IMR-90 (cell line): ENCODE data around the gene HPSE2.

ENCODE experiments used
- BHLHE40 ChIP-seq: fragments of 150-350 bp; IDR thresholded peaks from 2 replicates; pipeline ENCODE4 v1.6.1; 2016; ENCODE audit warnings: mild to moderate bottlenecking, low read depth, low read length
- CEBPB ChIP-seq: IDR thresholded peaks from 2 replicates; pipeline ENCODE4 v1.6.1; 2012; ENCODE audit warnings: low read depth, low read length, improper control_type of control experiment
- CHD1 ChIP-seq: IDR thresholded peaks from 2 replicates; pipeline ENCODE4 v1.6.1; 2012; ENCODE audit warnings: low read depth, low read length, improper control_type of control experiment
- CTCF ChIP-seq: conservative IDR thresholded peaks from 2 replicates; pipeline ENCODE4 v1.5.1; 2012; ENCODE audit warnings: mild to moderate bottlenecking, low read depth, low read length, improper control_type of control experiment
- ELK1 ChIP-seq: fragments of 150-350 bp; IDR thresholded peaks from 2 replicates; pipeline ENCODE4 v1.6.1; 2016; ENCODE audit warnings: low read depth, mild to moderate bottlenecking, low read length, moderate library complexity, borderline replicate concordance
- FOS ChIP-seq: fragments of 150-350 bp; IDR thresholded peaks from 2 replicates; pipeline ENCODE4 v1.6.1; 2016; ENCODE audit warnings: low read depth, low read length
- MAZ ChIP-seq: IDR thresholded peaks from 2 replicates; pipeline ENCODE4 v1.6.1; 2012; ENCODE audit warnings: low read depth, mild to moderate bottlenecking, low read length, improper control_type of control experiment, moderate library complexity, borderline replicate concordance
- NFE2L2 ChIP-seq: fragments of 150-350 bp; IDR thresholded peaks from 2 replicates; pipeline ENCODE4 v1.6.1; 2016; ENCODE audit warnings: low read depth, mild to moderate bottlenecking, low read length
- POLR2A ChIP-seq: IDR thresholded peaks from 2 replicates; pipeline ENCODE4 v1.6.1; 2012; ENCODE audit warnings: mild to moderate bottlenecking, low read depth, low read length
- RAD21 ChIP-seq: IDR thresholded peaks from 2 replicates; pipeline ENCODE4 v1.6.1; 2012; ENCODE audit warnings: low read length, improper control_type of control experiment
- RFX5 ChIP-seq: IDR thresholded peaks from 2 replicates; pipeline ENCODE4 v1.8.0; 2012; ENCODE audit warnings: low read depth, mild to moderate bottlenecking, low read length, moderate library complexity
- SMC3 ChIP-seq: fragments of 150-350 bp; IDR thresholded peaks from 2 replicates; pipeline ENCODE4 v1.6.1; 2016; ENCODE audit warnings: low read depth, mild to moderate bottlenecking, antibody characterized with exemption, low read length, moderate library complexity

- TF ChIP-seq RFX5, result no peak
- TF ChIP-seq CTCF, result no peak
- no peak for TF ChIP-seq POLR2A
- TF ChIP-seq CHD1, result no peak
- no peak for TF ChIP-seq RAD21
- no peak for TF ChIP-seq SMC3
- no peak for TF ChIP-seq NFE2L2
- TF ChIP-seq BHLHE40, result no peak
- no peak for TF ChIP-seq CEBPB
- no peak for TF ChIP-seq MAZ
- TF ChIP-seq FOS, result no peak
- TF ChIP-seq ELK1, result no peak
Measured at GRCh38 chr10:98567391-98568133, 668.1 kb downstream of the HPSE2 start.
